GM23248 (cell line): Measurements from ENCODE around the gene RPS6KC1. TPM values are rescaled to one million over a fixed set of nuclear protein-coding genes. Genes with fewer than 3 reads are reported as not detected.
"Not testable (repeated sequence)": the region's sequence is repeated elsewhere in the genome, so short reads cannot be mapped to it uniquely, and the experiment has no call there.

Source experiments
- DNase-seq: peaks from one replicate; pipeline ENCODE4 v3.0.0-alpha.2; 2015
- H2AFZ ChIP-seq: fragments of 200-600 bp; sonication (generic); 2 replicates; pipeline ENCODE4 v1.6.1; 2016; ENCODE audit warnings: antibody characterized with exemption
- H3F3A ChIP-seq: fragments of 200-600 bp; sonication (generic); 2 replicates; pipeline ENCODE4 v1.6.1; 2016; ENCODE audit warnings: mild to moderate bottlenecking, antibody characterized with exemption, mixed run types; ENCODE audit not compliant: insufficient read depth
- H3K27ac ChIP-seq: fragments of 200-600 bp; sonication (generic); 2 replicates; pipeline ENCODE4 v1.5.1; 2016; ENCODE audit warnings: mild to moderate bottlenecking
- H3K27me3 ChIP-seq: fragments of 200-600 bp; sonication (generic); replicated peaks from 2 replicates; pipeline ENCODE4 v1.6.1; 2016; ENCODE audit warnings: mild to moderate bottlenecking; ENCODE audit not compliant: insufficient read depth
- H3K36me3 ChIP-seq: fragments of 200-600 bp; sonication (generic); 2 replicates; pipeline ENCODE4 v1.6.1; 2016; ENCODE audit warnings: low read depth, mild to moderate bottlenecking
- H3K4me1 ChIP-seq: fragments of 200-600 bp; sonication (generic); 2 replicates; pipeline ENCODE4 v1.6.1; 2016; ENCODE audit warnings: mild to moderate bottlenecking; ENCODE audit not compliant: insufficient read depth
- H3K4me2 ChIP-seq: fragments of 200-600 bp; sonication (generic); one replicate; pipeline ENCODE4 v1.6.1; 2016; ENCODE audit warnings: mild to moderate bottlenecking; ENCODE audit not compliant: unreplicated experiment
- H3K4me3 ChIP-seq: fragments of 200-600 bp; sonication (generic); 2 replicates; pipeline ENCODE4 v1.5.1; 2016; ENCODE audit warnings: mild to moderate bottlenecking
- H3K79me2 ChIP-seq: fragments of 200-600 bp; sonication (generic); 2 replicates; pipeline ENCODE4 v1.6.1; 2016; ENCODE audit warnings: mild to moderate bottlenecking; ENCODE audit not compliant: insufficient read depth
- H3K9ac ChIP-seq: fragments of 200-600 bp; sonication (generic); 2 replicates; pipeline ENCODE4 v1.6.1; 2016; ENCODE audit warnings: mild to moderate bottlenecking
- H3K9me2 ChIP-seq: fragments of 200-600 bp; sonication (generic); 2 replicates; pipeline ENCODE4 v1.6.1; 2016; ENCODE audit warnings: mixed run types, mild to moderate bottlenecking, moderate library complexity; ENCODE audit not compliant: insufficient read depth
- H3K9me3 ChIP-seq: fragments of 200-600 bp; sonication (generic); one replicate; pipeline ENCODE4 v1.6.1; 2017; ENCODE audit warnings: low read depth
- H4K20me1 ChIP-seq: fragments of 200-600 bp; sonication (generic); 2 replicates; pipeline ENCODE4 v1.6.0; 2016; ENCODE audit not compliant: insufficient read depth
- EZH2 ChIP-seq: fragments of 200-600 bp; sonication (generic); IDR thresholded peaks from 2 replicates; pipeline ENCODE4 v1.6.1; 2018; ENCODE audit warnings: antibody characterized with exemption, mild to moderate bottlenecking; ENCODE audit not compliant: insufficient read depth, poor library complexity, severe bottlenecking
- EZH2phosphoT487 ChIP-seq: fragments of 200-600 bp; sonication (generic); IDR thresholded peaks from 2 replicates; pipeline ENCODE4 v1.6.1; 2018; ENCODE audit warnings: antibody characterized with exemption, moderate library complexity, mild to moderate bottlenecking, low read depth; ENCODE audit not compliant: insufficient read depth
- WGBS, 2 experiments: methylation state at CpG; one replicate each; pipeline ENCODE4 v1.1.6; 2015 to 2017; ENCODE audit warnings: low lambda C conversion rate in 2 of 2, low coverage in 1 of 2; ENCODE audit errors: missing lambda C conversion rate in 2 of 2; 5-methylcytosine and 5-hydroxymethylcytosine counted together
- in situ Hi-C: fragments of 300-500 bp; cut with MboI; formaldehyde crosslinking; loops from 2 replicates; pipeline ENCODE4 v1.15.0; 2020
- polyA plus RNA-seq: library from polyadenylated mRNA; unstranded; fragments of >200 nt; fragmentation: Nextera tagmentation; extraction: Ambion mirVana; gene quantifications from 2 replicates; pipeline ENCODE4 v1.2.1, GENCODE V29; 2016
- total RNA-seq: library from RNA; depleted of rRNA; stranded (reverse); fragments of >200 nt; shearing (Covaris generic); gene quantifications from 2 replicates; pipeline ENCODE4 v1.2.3, GENCODE V29; 2014

Gene RPS6KC1
- total and polyA plus RNA-seq, 2 experiments from 2014 or later, result 16.4 to 16.8 TPM

DNA sequence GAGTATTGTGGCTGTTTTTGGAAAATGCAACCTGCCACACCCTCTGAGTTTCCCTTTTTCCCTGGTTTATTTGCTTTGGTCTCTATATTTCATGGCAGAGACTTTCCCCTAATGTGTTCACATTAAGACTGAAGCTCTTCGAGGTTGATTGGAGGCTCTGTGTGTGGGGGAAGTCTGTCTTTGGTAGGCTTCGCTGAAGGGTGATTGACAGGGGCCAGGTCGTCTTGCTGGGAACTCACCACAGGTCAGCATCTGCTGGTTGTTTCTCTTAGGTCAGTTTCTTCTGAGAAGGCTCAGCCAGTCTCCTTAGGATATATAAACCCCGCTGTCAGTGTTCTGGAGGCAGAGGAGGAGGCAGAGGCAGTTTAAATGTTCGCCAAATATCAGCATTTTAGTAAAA lies 249.4 kb downstream of the RPS6KC1 start:
- no peaks in the 10 kb centered on the region for H3K9me2 ChIP-seq
- H4K20me1 ChIP-seq, result no peaks in the 10 kb centered on the region
- in situ Hi-C loops, result no loop called here
- no peak overlapping the region for H3K27ac ChIP-seq
- no peaks in the 10 kb centered on the region for H3K36me3 ChIP-seq
- H3K79me2 ChIP-seq, result no peaks in the 10 kb centered on the region
- no peaks in the 10 kb centered on the region for H3K27me3 ChIP-seq
- no peaks in the 10 kb centered on the region for H3K9me3 ChIP-seq
- H3K4me1 ChIP-seq, result no peaks in the 10 kb centered on the region
- H3K4me3 ChIP-seq, result no peak overlapping the region
- WGBS, 2 experiments, result 55 to 57% methylated on average over 5 of the region's 5 CpGs
- TF ChIP-seq EZH2 (no peak), EZH2phosphoT487 (no peak)
- H3F3A ChIP-seq, result no peaks in the 10 kb centered on the region
- H3K4me2 ChIP-seq, result no peak overlapping the region
- DNase-seq, result no peak
- H2AFZ ChIP-seq, result no peak overlapping the region
- H3K9ac ChIP-seq, result no peak overlapping the region

DNA sequence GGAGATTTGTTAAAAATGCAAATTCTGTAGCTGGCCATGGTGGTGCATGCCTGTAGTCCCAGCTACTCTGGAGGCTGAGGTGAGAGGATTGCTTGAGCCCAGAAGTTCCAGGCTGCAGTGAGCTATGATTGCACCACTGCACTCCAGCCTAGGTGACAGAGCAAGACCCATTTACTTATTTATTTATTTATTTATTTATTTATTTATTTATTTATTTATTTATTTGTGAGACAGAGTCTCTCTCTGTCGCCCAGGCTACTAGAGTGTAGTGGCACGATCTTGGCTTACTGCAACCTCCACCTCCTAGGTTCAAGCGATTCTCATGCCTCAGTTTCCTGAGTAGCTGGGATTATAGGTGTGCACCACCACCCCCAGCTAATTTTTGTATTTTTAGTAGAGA lies 250.5 kb downstream of the RPS6KC1 start:
- in situ Hi-C loops, H3K4me2 ChIP-seq, H3K9me2 ChIP-seq, H3K4me1 ChIP-seq, H3K36me3 ChIP-seq, H3K4me3 ChIP-seq, H3F3A ChIP-seq, H3K27me3 ChIP-seq, H4K20me1 ChIP-seq, H3K9me3 ChIP-seq, H3K27ac ChIP-seq, H3K79me2 ChIP-seq, H3K9ac ChIP-seq, H2AFZ ChIP-seq, DNase-seq: not testable (repeated sequence)
- WGBS, 2 experiments, result 74 to 82% methylated on average over 3 of the region's 3 CpGs

DNA sequence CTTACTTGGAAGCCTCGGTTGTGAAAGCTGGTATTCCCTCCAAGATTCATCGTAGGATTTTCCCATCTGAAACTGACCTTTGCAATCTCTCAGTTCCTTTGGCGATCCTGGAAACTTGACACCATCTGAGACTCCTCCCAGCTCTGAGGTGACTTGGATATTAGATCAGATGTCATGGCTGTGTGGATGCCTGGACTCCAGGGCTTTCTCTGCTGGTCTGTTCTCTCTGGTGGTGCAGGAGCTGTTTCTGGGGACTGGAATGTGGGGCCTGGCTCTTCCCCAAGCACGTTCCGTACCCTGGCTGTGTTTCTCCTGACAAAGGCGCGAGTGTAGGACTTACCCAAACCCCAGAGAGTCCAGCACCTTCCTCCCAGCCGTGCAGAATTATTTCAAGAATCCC lies 252.2 kb downstream of the RPS6KC1 start:
- Histone ChIP-seq H3K27ac (no peak overlapping the region), H3K4me2 (no peak overlapping the region), H3K79me2 (no peaks in the 10 kb centered on the region), H2AFZ (no peak overlapping the region), H3K4me1 (no peaks in the 10 kb centered on the region), H3K36me3 (no peaks in the 10 kb centered on the region), H4K20me1 (no peaks in the 10 kb centered on the region), H3K9ac (no peak overlapping the region), H3K9me3 (no peaks in the 10 kb centered on the region), H3K4me3 (no peak overlapping the region), H3K27me3 (no peaks in the 10 kb centered on the region), H3F3A (no peaks in the 10 kb centered on the region), H3K9me2 (no peaks in the 10 kb centered on the region)
- 23 to 35% methylated on average over 8 of the region's 8 CpGs for WGBS, 2 experiments
- in situ Hi-C loops, result no loop called here
- peak; percentile 4 for DNase-seq
- TF ChIP-seq EZH2 (no peak), EZH2phosphoT487 (no peak)

- no peaks in the 10 kb centered on the region for H3K27me3 ChIP-seq
- no peaks in the 10 kb centered on the region for H3K4me1 ChIP-seq
- H3K9me2 ChIP-seq, result no peaks in the 10 kb centered on the region
- no peak overlapping the region for H3K9ac ChIP-seq
- no peaks in the 10 kb centered on the region for H3K79me2 ChIP-seq
- H3K4me2 ChIP-seq, result no peak overlapping the region
- no peaks in the 10 kb centered on the region for H4K20me1 ChIP-seq
- 13 to 29% methylated on average over 1 of the region's 1 CpG for WGBS, 2 experiments
- H3K36me3 ChIP-seq, result no peaks in the 10 kb centered on the region
- no peak overlapping the region for H3K27ac ChIP-seq
- no peak overlapping the region for H2AFZ ChIP-seq
- H3K9me3 ChIP-seq, result no peaks in the 10 kb centered on the region
- no peak overlapping the region for H3K4me3 ChIP-seq
- H3F3A ChIP-seq, result no peaks in the 10 kb centered on the region
- TF ChIP-seq EZH2 (no peak), EZH2phosphoT487 (no peak)
- DNase-seq, result no peak
- in situ Hi-C loops, result no loop called here
Observed at GRCh38 chr1:213315571-213315970, 264.5 kb downstream of the RPS6KC1 start.

DNA sequence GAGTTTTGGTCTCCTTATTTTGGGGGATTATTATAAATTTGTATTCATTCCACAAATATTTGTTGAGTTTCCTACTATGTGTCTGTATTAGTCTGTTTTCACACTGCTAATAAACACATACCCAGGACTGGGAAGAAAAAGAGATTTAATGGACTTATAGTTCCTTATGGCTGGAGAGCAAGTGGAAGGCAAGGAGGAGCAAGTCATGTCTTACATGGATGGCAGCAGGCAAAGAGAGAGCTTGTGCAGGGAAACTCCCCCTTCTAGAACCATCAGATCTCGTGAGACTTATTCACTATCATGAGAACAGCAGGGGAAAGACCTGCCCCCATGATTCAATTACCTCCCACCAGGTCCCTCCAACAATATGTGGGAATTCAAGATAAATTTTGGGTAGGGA lies 267.4 kb downstream of the RPS6KC1 start:
- H3K27me3 ChIP-seq, H3K36me3 ChIP-seq, DNase-seq, H3K9me2 ChIP-seq, H2AFZ ChIP-seq, H4K20me1 ChIP-seq, H3K4me1 ChIP-seq, H3K9ac ChIP-seq, H3F3A ChIP-seq, H3K4me2 ChIP-seq, H3K27ac ChIP-seq, H3K9me3 ChIP-seq, in situ Hi-C loops, H3K4me3 ChIP-seq, H3K79me2 ChIP-seq: not testable (repeated sequence)
- 4 to 27% methylated on average over 1 of the region's 1 CpG for WGBS, 2 experiments
